HG03432 (cell line): ENCODE data around the gene DYNC1LI1.

ENCODE experiments used
- ATAC-seq: cut with Tn5 transposase; IDR thresholded peaks from one replicate; pipeline ENCODE4 v1.9.1; 2021; ENCODE audit warnings: mild to moderate bottlenecking, moderate library complexity; ENCODE audit not compliant: unreplicated experiment

Gene DYNC1LI1

DNA sequence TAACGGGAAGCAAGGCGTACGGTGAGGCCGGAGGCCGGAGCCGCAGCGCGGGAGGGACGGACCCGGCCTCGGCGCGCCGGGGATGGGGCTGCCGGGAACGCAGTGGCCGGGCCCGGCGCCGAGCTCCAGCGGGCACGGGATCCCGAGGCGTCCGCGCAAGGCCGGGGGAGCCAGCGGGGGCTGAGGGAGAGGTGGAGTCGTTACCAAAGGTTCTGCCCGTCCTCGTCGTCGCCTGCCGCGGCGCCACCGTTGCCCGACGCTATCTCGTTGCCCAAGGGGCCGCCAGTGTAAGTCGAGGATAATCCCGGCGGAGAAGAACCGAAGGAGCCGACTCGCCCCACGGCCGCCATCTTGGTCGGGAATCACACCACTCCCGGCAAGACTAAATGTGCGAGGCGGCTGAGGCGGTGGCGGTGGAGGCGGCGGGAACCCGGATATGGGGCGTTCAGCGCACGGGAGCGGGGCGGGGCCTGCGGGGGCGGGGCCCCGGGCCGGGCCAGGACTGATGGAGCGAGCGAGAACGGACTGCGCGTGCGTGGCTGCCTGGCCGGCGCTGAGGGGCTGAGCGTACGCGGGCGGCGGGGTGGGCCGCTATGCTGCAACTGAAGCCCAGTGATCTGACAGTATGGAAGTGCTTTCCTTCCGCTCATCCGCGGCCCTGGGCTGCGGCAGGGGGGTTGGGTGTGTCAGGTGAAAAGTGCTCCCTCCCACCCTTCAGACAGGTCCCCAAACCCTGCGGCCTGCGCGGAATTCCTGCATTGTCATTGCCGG lies at the start of gene DYNC1LI1:
Gene DYNC1LI1, minus strand, starts transcription at position 438 of the 771 bp plus-strand sequence. Its CDS starts 88 bp downstream, at position 350.
- ATAC-seq: peak; percentile 89

DNA sequence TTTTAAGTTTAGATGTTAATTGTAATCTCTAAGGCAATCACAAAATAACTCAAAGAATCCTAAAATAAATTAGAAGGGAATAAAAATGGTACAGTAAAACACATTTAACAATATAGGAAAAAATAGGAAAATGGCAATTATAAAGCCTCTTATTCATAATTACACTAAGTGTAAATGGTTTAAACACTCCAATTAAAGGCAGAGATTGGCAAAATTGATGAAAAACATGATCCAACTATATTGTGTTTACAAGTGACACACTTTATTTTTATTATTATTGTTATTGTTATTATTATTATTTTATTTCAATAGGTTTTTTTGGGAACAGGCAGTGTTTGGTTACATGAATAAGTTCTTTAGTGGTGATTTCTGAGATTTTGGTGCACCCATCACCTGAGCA lies 48.7 kb upstream of the DYNC1LI1 start:
- no peak for ATAC-seq

DNA sequence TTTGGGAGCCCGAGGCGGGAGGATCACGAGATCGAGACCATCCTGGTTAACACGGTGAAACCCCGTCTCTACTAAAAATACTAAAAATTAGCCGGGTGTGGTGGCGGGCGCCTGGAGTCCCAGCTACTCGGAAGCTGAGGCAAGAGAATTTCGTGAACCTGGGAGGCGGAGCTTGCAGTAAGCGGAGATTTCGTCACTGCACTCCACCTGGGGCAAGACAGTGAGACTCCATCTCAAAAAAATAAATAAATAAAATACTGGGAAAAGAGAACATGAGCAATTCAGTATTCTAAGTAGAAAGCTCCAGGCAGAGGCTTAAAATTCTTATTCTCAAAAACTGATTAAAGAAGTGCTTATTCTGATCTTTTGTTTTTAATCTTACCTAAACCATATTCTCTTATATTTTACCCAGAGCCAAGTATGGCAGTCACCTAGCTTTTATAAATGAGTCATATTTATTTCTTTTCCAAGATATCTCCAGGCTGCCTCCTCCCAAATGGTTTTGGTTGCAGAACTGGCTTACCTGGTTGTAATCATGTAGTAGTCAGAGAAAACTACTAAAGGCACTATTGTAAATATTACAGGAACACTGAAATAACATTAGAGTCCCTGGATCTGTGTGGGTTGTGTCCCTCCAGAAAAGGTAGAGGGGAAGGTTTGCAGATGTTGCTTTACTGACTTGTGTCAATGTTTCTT lies 45.8 kb upstream of the DYNC1LI1 start:
- no peak for ATAC-seq

DNA sequence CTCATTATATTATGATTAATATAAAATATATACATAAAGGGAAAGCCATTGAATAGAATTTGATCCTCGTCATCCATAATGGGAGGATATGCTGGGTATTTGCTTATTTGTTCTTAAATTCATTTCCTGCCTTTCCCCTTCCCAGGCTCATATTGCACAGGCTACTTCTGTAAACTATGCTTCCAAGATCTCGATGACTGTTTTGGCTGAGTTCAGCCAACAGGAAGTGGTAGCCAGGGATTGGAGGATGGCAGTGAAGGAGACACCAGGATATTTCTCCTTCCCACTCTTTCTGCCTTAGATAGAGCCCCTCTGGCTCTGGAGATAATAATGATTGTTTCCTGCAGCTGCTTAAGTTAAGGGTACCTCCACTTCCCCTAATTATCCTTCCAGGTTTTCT lies 44.3 kb upstream of the DYNC1LI1 start:
- no peak for ATAC-seq

DNA sequence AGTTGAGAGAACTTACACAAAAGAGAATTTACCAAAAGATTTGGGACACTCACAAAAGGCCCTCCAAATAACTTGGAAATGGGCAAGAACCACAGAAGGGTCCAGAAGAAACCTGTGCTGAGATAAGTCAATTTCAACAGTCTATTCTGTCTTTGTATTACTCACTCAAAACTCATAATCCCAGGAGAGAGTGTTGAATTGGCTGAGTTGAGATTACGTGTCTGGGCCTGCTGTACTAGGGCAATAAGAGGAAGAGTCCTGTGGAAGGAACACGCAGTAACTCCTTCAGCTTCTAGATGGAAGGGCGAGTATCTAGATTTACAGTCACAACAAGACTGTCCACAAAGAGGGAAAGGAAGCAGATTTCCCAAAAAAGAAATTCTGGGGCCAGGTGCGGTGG lies 42.5 kb upstream of the DYNC1LI1 start:
- no peak for ATAC-seq

DNA sequence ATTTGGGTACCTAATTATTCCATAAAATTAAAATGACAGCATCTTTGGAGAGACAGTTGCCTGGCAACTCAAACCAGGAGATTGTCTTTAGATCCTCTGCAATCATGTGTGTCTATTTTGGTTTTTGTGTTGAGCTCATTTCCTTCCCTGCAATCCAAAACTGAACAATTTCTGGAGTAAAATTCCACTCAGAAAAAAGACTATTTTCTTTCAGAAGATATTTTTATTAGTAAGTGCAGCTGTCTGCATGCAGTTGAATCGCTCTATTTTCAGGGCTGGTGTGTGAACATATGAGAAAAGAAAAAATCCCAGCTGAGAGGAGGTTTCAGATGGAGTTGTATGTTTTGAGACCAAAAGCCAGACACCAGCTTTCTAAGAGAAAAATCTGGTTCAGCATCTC lies 41.9 kb upstream of the DYNC1LI1 start:
- ATAC-seq: no peak

DNA sequence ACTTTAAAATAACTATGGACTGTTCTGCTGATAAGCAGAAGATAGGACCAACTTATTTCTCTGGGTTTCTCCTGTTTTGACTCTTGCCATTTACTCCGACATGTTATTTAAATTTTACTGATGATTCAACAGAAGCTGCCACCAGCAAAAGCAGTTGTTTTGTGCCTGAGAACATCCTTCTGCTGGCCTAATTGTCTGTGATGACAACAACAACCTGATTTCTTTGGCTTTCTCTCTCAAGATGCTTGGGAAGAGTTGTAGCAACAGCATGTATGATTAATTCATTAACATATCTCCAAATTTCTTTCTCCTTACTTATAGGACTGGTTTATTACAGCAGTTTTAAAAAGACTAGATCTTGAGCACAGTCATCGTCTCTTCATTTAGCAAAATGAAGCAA lies 36.9 kb upstream of the DYNC1LI1 start:
- ATAC-seq: no peak

DNA sequence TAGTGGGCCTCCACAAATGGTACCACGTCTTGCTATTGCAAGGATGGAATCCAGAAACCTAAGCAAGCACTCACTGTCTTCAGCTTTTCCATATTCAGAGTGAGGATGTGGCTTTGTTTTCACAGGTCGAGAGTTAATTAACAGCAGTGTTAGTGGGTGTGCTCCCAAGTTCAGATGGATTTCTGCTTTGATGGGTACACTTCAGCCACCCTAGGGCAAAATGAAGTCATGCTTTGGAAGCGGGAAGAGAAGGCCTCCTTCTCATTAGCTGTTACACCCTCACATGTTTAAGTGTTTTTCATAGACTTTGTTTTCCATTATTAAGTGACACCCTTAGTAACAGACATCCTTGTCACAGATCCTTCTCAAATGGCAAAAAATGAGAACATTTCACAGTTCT lies 36.3 kb upstream of the DYNC1LI1 start:
- no peak for ATAC-seq

DNA sequence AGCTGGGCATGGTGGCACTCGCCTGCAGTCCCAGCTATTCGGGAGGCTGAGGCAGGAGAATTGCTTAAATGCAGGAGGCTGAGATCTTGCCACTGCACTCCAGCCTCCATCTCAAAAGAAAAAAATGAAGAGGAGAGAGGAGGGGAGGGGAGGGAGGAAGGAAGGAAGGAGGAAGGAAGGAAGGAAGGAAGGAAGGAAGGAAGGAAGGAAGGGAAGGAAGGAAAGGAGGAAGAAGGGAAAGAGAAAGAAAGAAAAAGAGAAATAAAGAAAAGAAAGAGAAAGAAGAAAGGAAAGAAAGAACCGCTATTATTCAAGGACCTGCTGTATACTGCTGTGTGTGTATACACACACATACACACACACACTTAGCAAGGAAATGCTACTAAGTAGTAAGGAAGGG lies 35.6 kb upstream of the DYNC1LI1 start:
- no peak for ATAC-seq

DNA sequence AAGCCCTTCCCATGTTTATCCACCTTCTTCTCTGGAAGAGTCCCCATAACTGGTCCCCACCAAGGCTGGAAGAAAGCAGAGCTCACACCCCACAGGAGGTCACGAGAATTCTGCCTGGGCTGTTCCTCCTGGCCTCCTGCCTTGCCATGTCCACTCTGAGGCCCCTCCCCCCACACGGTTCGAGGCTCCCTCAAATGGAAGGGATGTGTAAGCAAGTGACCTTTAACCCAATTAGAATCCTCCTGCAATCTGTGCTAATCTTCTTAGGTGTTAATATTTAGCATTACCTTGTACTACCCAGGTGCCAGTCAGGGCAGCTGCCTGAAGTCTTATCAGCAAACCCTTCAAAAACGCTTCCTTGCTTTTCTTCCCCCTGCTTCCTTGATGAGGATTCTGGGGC lies 32.4 kb upstream of the DYNC1LI1 start:
- ATAC-seq: no peak

DNA sequence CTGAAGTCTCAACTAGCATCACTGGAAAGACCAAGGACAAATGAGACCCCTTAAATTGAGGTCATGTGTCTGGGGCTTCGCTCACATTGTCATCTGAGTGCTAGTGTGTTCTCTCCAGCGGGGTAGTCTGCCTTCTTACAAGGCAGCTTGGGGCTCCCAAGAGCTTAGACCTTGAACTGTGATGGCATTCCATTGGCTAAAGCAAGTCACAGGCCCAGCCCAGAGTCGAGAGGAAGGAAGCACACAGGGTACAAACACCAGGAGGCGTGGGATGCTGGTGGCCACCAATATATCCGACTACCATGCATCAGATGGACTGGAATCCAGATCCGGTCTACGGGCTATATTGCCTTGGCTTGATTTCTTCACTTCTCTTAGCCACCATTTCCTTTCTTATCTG lies 31.5 kb upstream of the DYNC1LI1 start:
- no peak for ATAC-seq

DNA sequence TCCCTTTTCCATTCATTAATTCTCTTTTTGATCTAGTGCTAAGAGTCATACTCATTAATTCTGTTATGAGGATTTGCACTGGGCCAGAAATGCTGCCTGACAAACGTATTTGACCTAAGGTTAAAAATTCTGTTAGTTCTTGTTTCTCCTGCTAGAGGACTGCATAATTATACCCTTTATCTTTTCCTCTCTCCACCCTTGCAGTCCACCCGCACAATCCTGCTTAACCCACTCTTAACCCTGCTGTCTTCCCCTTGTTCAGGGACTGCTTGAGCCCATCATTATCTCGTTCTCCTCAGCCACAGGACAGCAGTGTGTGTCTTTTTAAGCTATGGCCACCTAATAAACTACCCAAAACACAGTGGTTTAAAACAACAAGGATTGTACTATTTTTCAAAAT lies 31.1 kb upstream of the DYNC1LI1 start:
- ATAC-seq: no peak

DNA sequence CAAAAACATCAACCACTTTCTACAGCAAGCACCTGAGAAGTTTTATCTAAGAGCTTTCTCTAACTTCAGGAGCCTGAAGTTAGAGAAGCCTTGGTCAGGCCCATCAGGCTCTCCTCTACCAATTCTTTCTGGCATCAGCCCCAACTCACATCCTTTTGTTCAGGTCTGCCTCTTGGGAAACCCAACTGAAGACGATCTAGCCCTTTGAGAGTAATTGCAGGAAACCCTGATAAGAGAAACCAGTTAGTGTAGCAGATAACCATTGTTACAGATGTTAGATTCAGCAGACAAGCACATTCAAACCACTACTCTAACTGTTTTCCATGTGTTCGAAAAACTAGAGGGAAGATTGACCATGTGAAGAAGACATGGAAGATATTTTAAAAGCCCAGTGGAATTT lies 27.0 kb upstream of the DYNC1LI1 start:
- no peak for ATAC-seq

DNA sequence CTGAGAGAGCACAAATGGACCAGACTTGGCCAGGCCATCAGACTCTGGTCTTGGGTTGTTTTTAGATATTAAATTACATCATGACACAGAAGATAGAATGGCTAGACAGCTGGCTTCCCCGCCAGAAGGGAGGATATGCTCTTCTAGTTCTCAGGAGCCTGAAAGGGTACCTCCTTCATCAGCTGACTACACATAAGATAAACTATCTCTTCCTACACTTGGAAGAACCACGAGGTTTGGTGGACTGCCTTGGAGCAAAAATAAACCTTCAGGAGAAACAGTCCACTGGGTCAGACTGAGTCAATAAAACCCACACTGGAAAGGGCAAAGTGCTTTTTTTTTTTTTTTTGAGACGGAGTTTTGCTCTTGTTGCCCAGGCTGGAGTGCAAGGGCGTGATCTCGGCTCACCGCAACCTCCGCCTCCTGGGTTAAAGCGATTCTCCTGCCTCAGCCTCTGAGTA lies 26.3 kb upstream of the DYNC1LI1 start:
- ATAC-seq: no peak

DNA sequence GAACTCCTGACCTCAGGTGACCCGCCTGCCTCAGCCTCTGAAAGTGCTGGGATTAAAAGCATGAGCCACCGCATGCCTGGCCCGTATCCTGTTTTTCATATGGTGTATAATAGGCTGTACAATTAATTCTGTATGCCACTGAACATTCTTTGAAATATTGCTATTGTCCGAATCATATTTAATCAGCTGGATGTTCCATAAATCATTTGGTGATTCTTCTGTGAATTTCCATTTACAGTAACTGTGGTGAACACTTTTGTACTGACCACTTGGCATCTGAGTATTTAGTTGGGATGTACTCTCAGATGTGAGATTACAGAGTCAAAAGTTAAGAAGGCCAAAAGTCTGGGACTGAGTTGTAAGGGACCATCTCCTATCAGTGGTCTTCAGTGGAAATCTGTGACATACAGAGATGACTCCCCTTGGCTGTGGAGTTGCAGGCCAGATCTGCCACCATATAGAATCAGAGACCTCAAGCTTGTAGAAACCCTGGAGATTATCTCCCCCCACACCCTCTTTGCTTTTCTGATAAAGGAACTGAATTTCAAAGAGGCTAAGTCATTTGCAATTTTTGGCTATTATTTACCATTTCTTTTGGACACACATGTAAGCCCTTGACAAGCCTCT lies 25.7 kb upstream of the DYNC1LI1 start:
- no peak for ATAC-seq

DNA sequence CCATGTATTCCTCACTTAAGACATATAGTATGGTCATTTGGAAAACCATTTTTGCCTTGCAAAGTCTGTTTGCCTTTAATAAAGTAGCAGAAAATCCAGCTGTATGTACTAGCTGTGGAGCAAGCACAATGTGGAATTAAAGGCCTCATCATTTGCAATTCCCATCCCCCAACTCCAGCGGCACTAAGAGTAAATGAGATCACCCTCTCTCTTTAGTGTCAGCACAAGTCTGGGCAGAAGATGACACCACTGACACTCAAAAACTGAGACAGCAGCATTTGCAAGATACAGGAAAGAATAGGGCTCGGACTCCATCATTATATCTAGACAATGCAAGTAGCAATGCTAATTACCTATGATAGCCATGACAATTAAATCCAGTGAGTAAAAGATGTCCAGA lies 24.7 kb upstream of the DYNC1LI1 start:
- ATAC-seq: no peak

DNA sequence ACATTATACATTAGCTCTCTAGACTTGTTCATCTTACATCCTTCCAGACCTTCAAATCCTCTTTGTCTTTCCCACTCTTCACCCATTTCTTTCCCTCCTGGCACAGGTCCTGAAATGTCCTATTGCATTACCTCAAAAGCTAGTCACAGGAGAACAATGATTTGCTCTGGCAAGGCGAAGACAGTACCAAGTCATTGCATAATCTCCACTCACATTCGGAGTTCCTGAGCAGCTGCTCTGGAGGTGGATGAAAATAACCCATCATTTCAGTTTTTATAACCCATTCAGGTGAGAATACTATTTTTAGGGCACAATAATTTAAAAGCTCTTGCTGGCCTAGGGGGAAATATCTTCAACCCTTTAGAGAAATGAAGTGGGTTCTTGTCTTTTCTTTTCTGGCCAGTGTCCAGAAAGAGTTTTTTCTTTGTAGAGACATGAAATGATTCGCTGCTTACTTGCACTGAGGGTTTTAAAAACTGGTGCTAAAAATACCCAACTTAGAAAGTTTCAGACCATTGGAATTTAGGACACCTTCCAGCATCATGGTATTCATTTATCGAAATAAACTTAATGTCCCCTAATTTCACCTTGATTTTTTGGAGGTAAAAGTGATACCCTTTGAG lies 23.4 kb upstream of the DYNC1LI1 start:
- no peak for ATAC-seq

DNA sequence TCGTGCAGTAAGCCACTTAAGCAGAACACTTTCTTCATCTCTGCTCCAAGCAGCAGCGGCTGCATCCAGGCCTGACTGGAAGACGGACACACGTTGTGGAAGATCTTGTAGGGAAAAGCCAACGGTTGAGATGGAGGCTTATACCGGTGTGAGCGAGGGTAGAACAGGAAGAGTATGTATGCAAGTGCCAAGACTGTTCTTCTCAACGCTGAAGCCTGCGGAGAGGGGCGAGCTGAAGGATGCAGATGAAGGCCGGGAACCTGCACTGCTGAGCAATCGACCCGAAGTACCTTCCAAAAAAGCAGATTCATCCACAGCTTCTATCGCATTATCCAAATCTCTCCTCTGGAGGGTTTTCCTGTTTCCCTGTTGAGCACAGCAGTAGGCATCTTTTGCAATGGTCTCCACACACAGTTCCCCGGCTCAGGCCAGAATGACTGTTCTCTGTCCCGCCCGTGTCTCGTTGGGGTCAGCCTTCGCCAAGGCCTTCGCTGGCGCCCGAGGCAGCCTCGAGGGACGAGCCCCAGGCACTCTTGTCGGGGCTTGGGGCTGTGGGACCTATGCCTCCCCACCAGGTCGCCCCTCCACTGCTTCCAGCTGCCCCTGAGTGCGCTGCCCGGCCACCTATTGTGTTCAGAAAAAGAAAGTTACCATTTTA lies 22.2 kb upstream of the DYNC1LI1 start:
- no peak for ATAC-seq

DNA sequence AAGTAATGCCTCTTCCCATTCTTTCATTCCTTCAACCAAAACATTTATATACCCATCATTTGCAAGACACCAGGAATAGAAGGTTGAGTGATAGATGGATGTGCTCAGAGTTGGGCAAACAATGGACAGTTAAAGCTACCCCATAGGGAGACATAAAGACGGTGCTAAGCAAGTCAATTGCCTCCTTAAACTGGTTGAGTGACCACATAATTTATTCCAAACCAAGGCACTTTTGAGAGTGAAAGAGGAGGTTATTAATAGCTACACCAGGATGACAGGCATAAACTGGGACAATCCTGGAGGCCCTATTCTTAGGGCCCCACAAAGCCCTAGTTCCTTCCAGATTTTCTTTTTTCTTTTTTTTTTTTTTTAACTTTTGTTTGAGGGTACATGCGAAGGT lies 21.4 kb upstream of the DYNC1LI1 start:
- no peak for ATAC-seq

DNA sequence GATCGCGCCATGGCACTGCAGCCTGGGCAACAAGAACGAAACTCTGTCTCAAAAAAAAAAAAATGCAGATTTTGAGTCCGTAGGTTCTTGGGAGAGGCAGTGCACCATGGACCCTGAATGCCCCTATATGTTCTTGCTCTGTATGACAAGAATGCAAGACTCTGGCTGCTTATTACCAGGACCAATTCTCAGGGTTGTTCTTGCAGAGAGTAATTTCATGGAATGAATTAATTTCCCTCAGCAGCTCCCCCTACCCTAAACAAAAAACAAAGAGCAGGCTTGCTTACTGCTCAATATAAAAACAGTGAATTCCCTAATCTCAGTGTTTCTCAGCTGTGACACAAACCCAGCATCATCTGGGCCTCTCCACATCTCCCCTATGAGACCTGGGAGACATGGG lies 20.5 kb upstream of the DYNC1LI1 start:
- ATAC-seq: no peak

DNA sequence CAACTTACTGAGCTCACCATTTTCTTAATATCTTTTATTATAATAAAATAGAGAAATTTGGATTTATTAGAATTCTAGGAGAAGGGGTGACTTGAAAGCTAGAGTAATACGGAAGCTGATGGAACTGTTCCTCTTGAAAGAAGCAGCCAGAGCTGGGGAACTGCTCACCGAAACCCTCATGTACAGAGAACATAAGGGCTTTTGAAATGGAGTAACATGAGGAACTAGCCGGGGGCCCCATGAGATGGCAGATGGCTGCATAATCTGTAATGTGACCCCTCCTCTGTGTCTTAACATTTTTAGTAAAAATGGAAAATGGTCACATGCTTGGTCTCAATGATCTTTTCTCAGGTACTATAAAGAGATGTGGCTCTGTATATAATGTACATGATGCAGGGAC lies 15.7 kb upstream of the DYNC1LI1 start:
- ATAC-seq: no peak
